GM21528 (cell line): Measurements from ENCODE around the gene USP5.
"Not testable (repeated sequence)": the region's sequence is repeated elsewhere in the genome, so short reads cannot be mapped to it uniquely, and the experiment has no call there.

ENCODE experiments used
- ATAC-seq: cut with Tn5 transposase; IDR thresholded peaks from one replicate; pipeline ENCODE4 v1.9.1; 2021; ENCODE audit warnings: mild to moderate bottlenecking, moderate library complexity; ENCODE audit not compliant: unreplicated experiment, low FRiP score

The USP5 gene

GRCh38 chr12:6883252-6883651 lies 31.3 kb downstream of the USP5 start:
- no peak for ATAC-seq

- ATAC-seq, result no peak
These were observed 31.7 kb downstream of the USP5 start for GRCh38 chr12:6883683-6884082.

- ATAC-seq, result no peak
These were observed 32.6 kb downstream of the USP5 start for GRCh38 chr12:6884539-6884938.

GRCh38 chr12:6886206-6886999 lies 34.5 kb downstream of the USP5 start:
- ATAC-seq, result not testable (repeated sequence)

GRCh38 chr12:6887460-6887859 lies 35.5 kb downstream of the USP5 start:
- no peak for ATAC-seq

- ATAC-seq, result no peak
These were observed 36.4 kb downstream of the USP5 start for GRCh38 chr12:6888360-6888759.

- ATAC-seq, result not testable (repeated sequence)
These were observed 36.8 kb downstream of the USP5 start for GRCh38 chr12:6888794-6889193.

- ATAC-seq, result not testable (repeated sequence)
These were observed 38.0 kb downstream of the USP5 start for GRCh38 chr12:6889775-6890573.

- ATAC-seq, result peak; percentile 91
These were observed 39.1 kb downstream of the USP5 start for GRCh38 chr12:6890789-6891645.

GRCh38 chr12:6891646-6892001 lies 39.7 kb downstream of the USP5 start:
- ATAC-seq, result peak; percentile 2

GRCh38 chr12:6892683-6893082 lies 40.7 kb downstream of the USP5 start:
- ATAC-seq, result not testable (repeated sequence)

GRCh38 chr12:6894321-6894720 lies 42.4 kb downstream of the USP5 start:
- no peak for ATAC-seq

- ATAC-seq, result no peak
These were observed 45.0 kb downstream of the USP5 start for GRCh38 chr12:6896846-6897435.

- ATAC-seq, result no peak
These were observed 47.5 kb downstream of the USP5 start for GRCh38 chr12:6899427-6899826.

- ATAC-seq, result no peak
These were observed 48.0 kb downstream of the USP5 start for GRCh38 chr12:6899837-6900519.

- ATAC-seq, result no peak
These were observed 50.5 kb downstream of the USP5 start for GRCh38 chr12:6902448-6902847.

GRCh38 chr12:6903722-6904121 lies 51.8 kb downstream of the USP5 start:
- no peak for ATAC-seq

GRCh38 chr12:6904280-6905276 lies 52.6 kb downstream of the USP5 start, which contains the start of gene LRRC23:
TSS of gene LRRC23 (plus strand) at chr12:6904822. CDS start at chr12:6905634, 812 bp downstream.
- peak; percentile 89 for ATAC-seq
